ENCODE results near the gene SAMD14. TPM values are rescaled to one million over a fixed set of nuclear protein-coding genes. Genes with fewer than 3 reads are reported as not detected.

SAMD14 gene
- total and polyA plus RNA-seq, 2 donors (not counting 1 experiment from before 2014, with no cell fraction given) = 2.1 to 3.8 TPM

DNA sequence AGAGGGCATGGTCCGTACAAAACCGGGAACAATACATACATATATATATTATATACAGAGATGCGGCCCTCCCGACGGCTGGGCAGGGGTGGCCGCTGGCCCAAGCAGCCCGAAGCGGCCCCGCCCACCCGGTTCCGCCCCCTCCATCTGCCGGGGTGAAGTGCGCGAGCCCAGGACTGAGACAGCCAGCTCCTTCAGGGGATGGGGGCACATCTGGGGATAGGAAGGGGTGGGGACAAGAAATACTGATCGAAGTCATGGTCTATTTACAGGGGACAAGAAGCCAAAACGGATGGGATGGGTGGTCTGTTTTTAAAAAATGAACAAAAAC, 3.8 kb upstream of the SAMD14 start:
- no peak overlapping the region for H3K4me3 ChIP-seq (replicated peaks in 1 of 4; ENCODE audit: control extremely low read depth in 1 of 4, insufficient read depth in 1 of 4, low read depth in 3 of 4, low read length in 4 of 4)
- H3K36me3 ChIP-seq (ENCODE audit: control insufficient read depth, insufficient read depth, low read length) = peaks cover 25% of the 10 kb centered on the region
- no peak overlapping the region for H2AFZ ChIP-seq (ENCODE audit: low read length)
- no peak for DNase-seq (ENCODE audit: low read depth in 2 of 2)
- peaks cover 14% of the 10 kb centered on the region for H3K4me1 ChIP-seq (ENCODE audit: control insufficient read depth, extremely low read depth, insufficient read depth, low read length)
- H4K20me1 ChIP-seq (ENCODE audit: control insufficient read depth, extremely low read depth, insufficient read depth, low read length) = no peaks in the 10 kb centered on the region
- H3K9ac ChIP-seq (ENCODE audit: insufficient read depth, low read length) = no peak overlapping the region
- no peaks in the 10 kb centered on the region for H3K79me2 ChIP-seq (ENCODE audit: control insufficient read depth, insufficient read depth, low read length)
- H3K9me3 ChIP-seq (ENCODE audit: control insufficient read depth, insufficient read depth, low read depth, low read length) = no peaks in the 10 kb centered on the region
- no peak overlapping the region for H3K4me2 ChIP-seq (ENCODE audit: extremely low read depth, insufficient read depth, low read length)
- no peak overlapping the region for H3K27ac ChIP-seq (ENCODE audit: insufficient read depth, low read length)
- H3K27me3 ChIP-seq (ENCODE audit: control insufficient read depth, insufficient read depth, low read length) = no peaks in the 10 kb centered on the region
- TF ChIP-seq CTCF (conservative IDR thresholded peaks at IDR 0.05 in 1 of 2, IDR thresholded peaks at IDR 0.05 in 1 of 2; ENCODE audit: low read depth in 1 of 2, low read length in 2 of 2) (no peak), EZH2 (IDR thresholded peaks at IDR 0.05; ENCODE audit: low read length, missing control alignments) (no peak)

DNA sequence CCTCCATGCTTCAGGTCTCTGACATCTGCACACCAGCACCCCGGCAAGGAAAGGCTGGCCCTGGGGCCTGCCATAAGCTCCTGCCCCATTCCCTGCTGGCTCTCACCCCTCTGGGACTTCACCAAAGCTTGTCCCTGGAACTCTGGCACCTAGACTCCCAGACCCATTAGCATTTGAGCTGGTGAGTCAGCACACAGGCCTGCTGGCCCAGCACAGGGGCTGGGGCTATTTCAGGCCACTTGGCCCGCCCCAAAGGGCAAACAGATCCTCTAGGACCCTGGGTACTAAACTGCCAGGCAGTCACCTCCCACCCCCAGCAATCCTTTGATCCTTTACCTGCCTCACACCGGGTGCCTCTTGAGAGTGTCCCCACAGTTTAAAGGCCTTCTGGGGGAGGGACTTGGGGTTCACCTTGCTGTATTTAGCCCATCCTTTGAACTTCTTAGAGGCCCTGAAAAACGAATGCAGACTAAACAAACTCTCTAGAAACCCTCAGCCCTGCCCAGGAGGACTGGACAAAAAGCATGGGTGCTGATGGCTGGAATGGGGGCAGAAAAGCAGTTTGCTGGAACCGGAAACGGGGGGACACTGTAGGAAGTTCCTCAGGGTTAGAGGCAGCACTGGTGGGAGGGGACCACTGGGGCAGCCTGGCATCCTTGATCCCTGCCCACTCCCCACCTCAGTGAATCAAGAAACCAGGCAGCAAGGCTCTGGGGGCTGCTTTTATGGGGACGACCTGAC, 3.2 kb upstream of the SAMD14 start:
- no peaks in the 10 kb centered on the region for H3K27me3 ChIP-seq (ENCODE audit: control insufficient read depth, insufficient read depth, low read length)
- H4K20me1 ChIP-seq (ENCODE audit: control insufficient read depth, extremely low read depth, insufficient read depth, low read length) = no peaks in the 10 kb centered on the region
- H3K79me2 ChIP-seq (ENCODE audit: control insufficient read depth, insufficient read depth, low read length) = no peaks in the 10 kb centered on the region
- peak; percentile 48 to 72 for DNase-seq (ENCODE audit: low read depth in 2 of 2)
- TF ChIP-seq EZH2 (IDR thresholded peaks at IDR 0.05; ENCODE audit: low read length, missing control alignments) (no peak), CTCF (conservative IDR thresholded peaks at IDR 0.05 in 1 of 2, IDR thresholded peaks at IDR 0.05 in 1 of 2; ENCODE audit: low read depth in 1 of 2, low read length in 2 of 2) (no peak)
- no peak overlapping the region for H2AFZ ChIP-seq (ENCODE audit: low read length)
- H3K9ac ChIP-seq (ENCODE audit: insufficient read depth, low read length) = no peak overlapping the region
- H3K4me2 ChIP-seq (ENCODE audit: extremely low read depth, insufficient read depth, low read length) = peak overlapping the region; percentile 8
- peaks cover 22% of the 10 kb centered on the region for H3K36me3 ChIP-seq (ENCODE audit: control insufficient read depth, insufficient read depth, low read length)
- no peaks in the 10 kb centered on the region for H3K9me3 ChIP-seq (ENCODE audit: control insufficient read depth, insufficient read depth, low read depth, low read length)
- H3K4me3 ChIP-seq (replicated peaks in 1 of 4; ENCODE audit: control extremely low read depth in 1 of 4, insufficient read depth in 1 of 4, low read depth in 3 of 4, low read length in 4 of 4) = no peak overlapping the region
- H3K27ac ChIP-seq (ENCODE audit: insufficient read depth, low read length) = peak overlapping the region; percentile 19
- peaks cover 14% of the 10 kb centered on the region for H3K4me1 ChIP-seq (ENCODE audit: control insufficient read depth, extremely low read depth, insufficient read depth, low read length)

DNA sequence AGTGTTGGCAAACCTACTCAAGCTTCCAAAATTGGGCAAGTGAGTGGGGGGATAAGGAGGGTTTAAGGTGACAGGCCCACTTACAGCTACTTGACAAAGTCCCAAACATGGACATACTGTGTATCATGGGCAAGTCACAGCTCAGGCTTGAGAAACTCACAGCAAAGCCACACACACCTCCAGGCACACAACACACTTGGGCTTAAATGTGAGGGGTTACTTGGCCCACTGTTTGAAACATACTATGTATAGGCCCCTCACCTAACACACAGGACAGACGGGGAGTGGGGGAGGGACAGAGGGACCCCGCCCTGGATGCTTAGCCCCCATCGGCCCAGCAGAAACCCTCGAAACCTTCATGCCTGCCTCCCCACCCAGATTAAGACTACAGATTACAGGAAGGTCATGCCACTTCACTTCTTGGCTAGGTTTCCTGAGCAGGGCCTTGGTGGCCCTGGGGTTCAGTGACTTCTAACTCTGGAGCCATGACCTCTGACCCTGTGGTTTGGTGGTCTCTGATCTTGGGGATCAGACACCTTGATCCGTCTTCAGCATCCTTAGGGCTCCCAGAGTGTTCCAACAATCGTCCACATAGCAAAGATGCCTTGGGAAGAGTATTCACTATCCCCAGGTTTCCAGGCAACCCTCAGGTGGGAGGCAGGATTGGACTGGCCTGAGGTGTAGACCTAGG, 2.3 kb upstream of the SAMD14 start:
- Histone ChIP-seq H3K4me3 (replicated peaks in 1 of 4; ENCODE audit: control extremely low read depth in 1 of 4, insufficient read depth in 1 of 4, low read depth in 3 of 4, low read length in 4 of 4) (no peak overlapping the region), H3K36me3 (ENCODE audit: control insufficient read depth, insufficient read depth, low read length) (peaks cover 16% of the 10 kb centered on the region), H3K79me2 (ENCODE audit: control insufficient read depth, insufficient read depth, low read length) (no peaks in the 10 kb centered on the region), H2AFZ (ENCODE audit: low read length) (no peak overlapping the region), H4K20me1 (ENCODE audit: control insufficient read depth, extremely low read depth, insufficient read depth, low read length) (no peaks in the 10 kb centered on the region), H3K4me2 (ENCODE audit: extremely low read depth, insufficient read depth, low read length) (no peak overlapping the region), H3K27me3 (ENCODE audit: control insufficient read depth, insufficient read depth, low read length) (no peaks in the 10 kb centered on the region), H3K9me3 (ENCODE audit: control insufficient read depth, insufficient read depth, low read depth, low read length) (no peaks in the 10 kb centered on the region), H3K27ac (ENCODE audit: insufficient read depth, low read length) (no peak overlapping the region), H3K9ac (ENCODE audit: insufficient read depth, low read length) (no peak overlapping the region), H3K4me1 (ENCODE audit: control insufficient read depth, extremely low read depth, insufficient read depth, low read length) (peaks cover 14% of the 10 kb centered on the region)
- no peak for DNase-seq (ENCODE audit: low read depth in 2 of 2)
- no peak for TF ChIP-seq CTCF (conservative IDR thresholded peaks at IDR 0.05 in 1 of 2, IDR thresholded peaks at IDR 0.05 in 1 of 2; ENCODE audit: low read depth in 1 of 2, low read length in 2 of 2)
- TF ChIP-seq EZH2 (IDR thresholded peaks at IDR 0.05; ENCODE audit: low read length, missing control alignments) = no peak
